Measurements from ENCODE around the gene STK39.

DNA sequence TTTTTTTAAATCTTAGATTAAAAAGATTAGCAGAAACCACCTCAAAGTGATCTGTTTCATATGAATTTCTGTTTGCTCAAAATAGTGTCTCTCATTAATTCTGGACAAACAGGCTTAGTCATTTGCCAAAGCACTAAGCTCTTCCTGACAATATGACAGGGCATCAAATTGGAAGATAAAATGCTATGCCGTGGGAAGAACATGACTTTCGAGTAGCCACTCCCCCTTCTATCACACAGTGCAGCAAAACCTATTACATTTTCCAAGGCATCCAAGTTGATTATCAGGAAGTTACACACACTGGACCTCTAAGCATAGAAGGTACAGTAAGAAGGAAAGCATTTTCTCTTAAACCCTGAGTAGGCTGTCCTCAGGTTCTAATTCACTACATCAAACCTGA is 89.5 kb downstream of the STK39 start:
- TF ChIP-seq, protein P1, sequence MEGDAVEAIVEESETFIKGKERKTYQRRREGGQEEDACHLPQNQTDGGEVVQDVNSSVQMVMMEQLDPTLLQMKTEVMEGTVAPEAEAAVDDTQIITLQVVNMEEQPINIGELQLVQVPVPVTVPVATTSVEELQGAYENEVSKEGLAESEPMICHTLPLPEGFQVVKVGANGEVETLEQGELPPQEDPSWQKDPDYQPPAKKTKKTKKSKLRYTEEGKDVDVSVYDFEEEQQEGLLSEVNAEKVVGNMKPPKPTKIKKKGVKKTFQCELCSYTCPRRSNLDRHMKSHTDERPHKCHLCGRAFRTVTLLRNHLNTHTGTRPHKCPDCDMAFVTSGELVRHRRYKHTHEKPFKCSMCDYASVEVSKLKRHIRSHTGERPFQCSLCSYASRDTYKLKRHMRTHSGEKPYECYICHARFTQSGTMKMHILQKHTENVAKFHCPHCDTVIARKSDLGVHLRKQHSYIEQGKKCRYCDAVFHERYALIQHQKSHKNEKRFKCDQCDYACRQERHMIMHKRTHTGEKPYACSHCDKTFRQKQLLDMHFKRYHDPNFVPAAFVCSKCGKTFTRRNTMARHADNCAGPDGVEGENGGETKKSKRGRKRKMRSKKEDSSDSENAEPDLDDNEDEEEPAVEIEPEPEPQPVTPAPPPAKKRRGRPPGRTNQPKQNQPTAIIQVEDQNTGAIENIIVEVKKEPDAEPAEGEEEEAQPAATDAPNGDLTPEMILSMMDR (conservative IDR thresholded peaks at IDR 0.05; ENCODE audit: low read depth, low read length), result no peak
- TF ChIP-seq, protein P2, sequence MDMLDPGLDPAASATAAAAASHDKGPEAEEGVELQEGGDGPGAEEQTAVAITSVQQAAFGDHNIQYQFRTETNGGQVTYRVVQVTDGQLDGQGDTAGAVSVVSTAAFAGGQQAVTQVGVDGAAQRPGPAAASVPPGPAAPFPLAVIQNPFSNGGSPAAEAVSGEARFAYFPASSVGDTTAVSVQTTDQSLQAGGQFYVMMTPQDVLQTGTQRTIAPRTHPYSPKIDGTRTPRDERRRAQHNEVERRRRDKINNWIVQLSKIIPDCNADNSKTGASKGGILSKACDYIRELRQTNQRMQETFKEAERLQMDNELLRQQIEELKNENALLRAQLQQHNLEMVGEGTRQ (IDR thresholded peaks at IDR 0.05; ENCODE audit: low read depth, low read length), result no peak
- TF ChIP-seq, protein P3, sequence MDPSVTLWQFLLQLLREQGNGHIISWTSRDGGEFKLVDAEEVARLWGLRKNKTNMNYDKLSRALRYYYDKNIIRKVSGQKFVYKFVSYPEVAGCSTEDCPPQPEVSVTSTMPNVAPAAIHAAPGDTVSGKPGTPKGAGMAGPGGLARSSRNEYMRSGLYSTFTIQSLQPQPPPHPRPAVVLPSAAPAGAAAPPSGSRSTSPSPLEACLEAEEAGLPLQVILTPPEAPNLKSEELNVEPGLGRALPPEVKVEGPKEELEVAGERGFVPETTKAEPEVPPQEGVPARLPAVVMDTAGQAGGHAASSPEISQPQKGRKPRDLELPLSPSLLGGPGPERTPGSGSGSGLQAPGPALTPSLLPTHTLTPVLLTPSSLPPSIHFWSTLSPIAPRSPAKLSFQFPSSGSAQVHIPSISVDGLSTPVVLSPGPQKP (IDR thresholded peaks at IDR 0.05; ENCODE audit: borderline replicate concordance, low read depth, low read length), result no peak
- TF ChIP-seq BHLHE40 (IDR thresholded peaks at IDR 0.05; ENCODE audit: low read depth, low read length) (no peak), NFE2L2 (IDR thresholded peaks at IDR 0.05; ENCODE audit: low read depth, low read length) (no peak), SMC3 (IDR thresholded peaks at IDR 0.05; ENCODE audit: low read depth, low read length) (no peak), RAD21 (IDR thresholded peaks at IDR 0.05; ENCODE audit: low read length) (no peak), FOS (IDR thresholded peaks at IDR 0.05; ENCODE audit: low read depth, low read length) (no peak)
